Psoas muscle (tissue), 8 donors: ENCODE data around the gene PDZD8. TPM values are rescaled to one million over a fixed set of nuclear protein-coding genes. Genes with fewer than 3 reads are reported as not detected.

Source experiments
- ATAC-seq, 4 donors: fragments of 200-7000 bp; cut with Tn5 transposase; one replicate each; pipeline ENCODE4 v1.9.1; 2020; ENCODE audit warnings: moderate library complexity in 3 of 4, mild to moderate bottlenecking in 2 of 4
- DNase-seq, 2 donors: peaks; one replicate each; pipeline ENCODE4 v3.0.0-alpha.2; 2020
- H3K27ac ChIP-seq: fragments of 200-600 bp; one replicate; pipeline ENCODE4 v1.8.0; 2022
- H3K27me3 ChIP-seq, 3 donors: fragments of 200-600 bp in 1 of 3; one replicate each; pipeline versions ENCODE4 v1.6.1 to v1.8.0; 2013 to 2022; ENCODE audit warnings: low read length in 2 of 3, mild to moderate bottlenecking in 2 of 3, moderate library complexity in 1 of 3; ENCODE audit not compliant: insufficient read depth in 3 of 3
- H3K36me3 ChIP-seq, 2 donors: fragments of 200-600 bp in 1 of 2; one replicate each; pipeline versions ENCODE4 v1.6.1 to v1.8.0; 2013 to 2022; ENCODE audit warnings: low read depth in 1 of 2, mild to moderate bottlenecking in 1 of 2, moderate library complexity in 1 of 2; ENCODE audit not compliant: insufficient read depth in 1 of 2
- H3K4me1 ChIP-seq: fragments of 200-600 bp; one replicate; pipeline ENCODE4 v1.8.0; 2022
- H3K4me3 ChIP-seq: fragments of 200-600 bp; one replicate; pipeline ENCODE4 v1.8.0; 2022; ENCODE audit warnings: mild to moderate bottlenecking
- H3K9me3 ChIP-seq: fragments of 200-600 bp; one replicate; pipeline ENCODE4 v1.8.0; 2022
- WGBS, 3 donors: extraction: QIAGEN DNeasy Blood & Tissue Kit; methylation state at CpG; one replicate each; pipeline versions ENCODE4 v1.1.6 to v1.1.7; 2013; 5-methylcytosine and 5-hydroxymethylcytosine counted together
- intact Hi-C, 2 donors: fragments of 100-400 bp; cut with DNase I; formaldehyde crosslinking; loops; one replicate each; pipeline versions ENCODE4 v1.11.0 to v1.14.2; 2022
- polyA plus RNA-seq, 3 donors: library from polyadenylated mRNA; stranded (reverse); fragments of 200-250 nt; gene quantifications; one replicate each; pipeline ENCODE4 v1.2.3, GENCODE V29; 2013
- total RNA-seq, 4 donors: library from RNA; stranded (reverse); fragmentation: NEBNext Ultra II Directional in 2 of 4; extraction: Animal tissue kit (Norgen Biotek cat#: 25700) in 2 of 4; gene quantifications; one replicate each; pipeline versions ENCODE4 v1.2.1 to v1.2.4, GENCODE V29; 2021 to 2023
- TF ChIP-seq, protein P1 (sequence below): fragments of 200-600 bp; IDR thresholded peaks from one replicate; pipeline ENCODE4 v1.8.0; 2022; ENCODE audit warnings: antibody characterized with exemption
- donor health status: healthy with polysubstance abuse.
- donor health status: DM: no; HTN: no; CAD: no; lungs with moderate emphysema.
- donor health status: Bipolar disorder and iron deficiency.
- donor health status: healthy.
- donor health status: DM: yes; HTN: yes; CAD: no.
- donor health status: DM: no; HTN: no; CAD: no.
- donor health status: DM: no; HTN: no; CAD: no.
- donor health status: DM: yes; HTN: yes; CAD: no.

Gene PDZD8
- total and polyA plus RNA-seq, 7 donors: 3.3 to 20.3 (median 19.1) TPM

- Histone ChIP-seq H3K4me3 (no peak overlapping the region), H3K27me3 (peaks cover 0 to 5% (median 0%) of the 10 kb centered on the region in 3 donors), H3K9me3 (no peaks in the 10 kb centered on the region), H3K27ac (no peak overlapping the region), H3K4me1 (no peaks in the 10 kb centered on the region), H3K36me3 (no peaks in the 10 kb centered on the region)
- DNase-seq: no peak
- intact Hi-C loops: no loop called here
- ATAC-seq: no peak
- 69 to 77% (median 71%) methylated on average over 5 of the region's 5 CpGs for WGBS, 3 donors
- TF ChIP-seq, protein P1, sequence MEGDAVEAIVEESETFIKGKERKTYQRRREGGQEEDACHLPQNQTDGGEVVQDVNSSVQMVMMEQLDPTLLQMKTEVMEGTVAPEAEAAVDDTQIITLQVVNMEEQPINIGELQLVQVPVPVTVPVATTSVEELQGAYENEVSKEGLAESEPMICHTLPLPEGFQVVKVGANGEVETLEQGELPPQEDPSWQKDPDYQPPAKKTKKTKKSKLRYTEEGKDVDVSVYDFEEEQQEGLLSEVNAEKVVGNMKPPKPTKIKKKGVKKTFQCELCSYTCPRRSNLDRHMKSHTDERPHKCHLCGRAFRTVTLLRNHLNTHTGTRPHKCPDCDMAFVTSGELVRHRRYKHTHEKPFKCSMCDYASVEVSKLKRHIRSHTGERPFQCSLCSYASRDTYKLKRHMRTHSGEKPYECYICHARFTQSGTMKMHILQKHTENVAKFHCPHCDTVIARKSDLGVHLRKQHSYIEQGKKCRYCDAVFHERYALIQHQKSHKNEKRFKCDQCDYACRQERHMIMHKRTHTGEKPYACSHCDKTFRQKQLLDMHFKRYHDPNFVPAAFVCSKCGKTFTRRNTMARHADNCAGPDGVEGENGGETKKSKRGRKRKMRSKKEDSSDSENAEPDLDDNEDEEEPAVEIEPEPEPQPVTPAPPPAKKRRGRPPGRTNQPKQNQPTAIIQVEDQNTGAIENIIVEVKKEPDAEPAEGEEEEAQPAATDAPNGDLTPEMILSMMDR: no peak
Measured at GRCh38 chr10:117409549-117410305, 34.5 kb upstream of the PDZD8 start.

DNA sequence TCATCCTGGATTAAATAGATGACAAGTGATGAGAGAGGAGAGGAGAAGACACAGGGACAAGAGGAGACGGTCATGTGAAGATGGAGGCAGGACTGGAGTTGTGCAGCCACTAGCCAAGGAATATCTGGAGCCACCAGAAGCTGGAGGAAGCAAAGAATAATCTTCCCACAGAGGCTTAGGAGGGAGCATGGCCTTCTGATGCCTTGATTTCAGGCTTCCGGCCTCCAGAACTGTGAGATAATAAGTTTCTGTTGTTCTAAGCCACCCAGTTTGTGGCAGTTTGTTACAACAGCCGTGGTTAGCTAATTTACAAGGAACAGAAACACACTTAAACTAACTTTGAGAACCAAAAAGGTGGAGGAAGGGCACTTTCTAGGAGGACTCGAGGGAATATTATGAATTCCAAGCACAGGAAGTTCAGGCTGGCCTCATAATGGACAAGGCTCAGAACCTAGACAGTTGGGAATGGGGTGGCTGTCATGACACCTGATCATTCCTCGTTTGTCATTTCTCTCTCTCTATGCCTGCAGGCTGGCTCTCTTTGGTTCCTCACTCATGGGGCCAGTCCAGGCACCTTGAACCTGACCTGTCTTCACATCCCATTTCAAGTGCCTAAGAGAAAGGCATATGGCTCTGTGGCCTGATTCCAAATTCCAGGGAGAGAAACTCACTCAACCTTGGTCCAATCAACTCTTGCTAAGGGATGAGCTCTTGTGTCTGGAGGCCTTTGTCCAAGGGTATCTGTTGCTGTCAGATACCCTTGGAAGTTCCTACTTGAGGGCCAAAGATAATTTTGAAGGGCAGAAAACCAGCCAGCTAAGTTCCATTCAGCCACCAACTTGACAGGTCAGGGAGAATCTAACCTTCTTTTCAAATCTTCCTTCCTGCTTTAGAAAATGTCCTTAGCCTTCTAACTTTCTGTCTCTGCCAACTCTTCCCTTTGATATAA lies 33.5 kb upstream of the PDZD8 start:
- Histone ChIP-seq H3K27me3 (peaks cover 0 to 3% (median 0%) of the 10 kb centered on the region in 3 donors), H3K27ac (no peak overlapping the region), H3K36me3 (no peaks in the 10 kb centered on the region), H3K4me1 (no peaks in the 10 kb centered on the region), H3K9me3 (no peaks in the 10 kb centered on the region), H3K4me3 (no peak overlapping the region)
- DNase-seq (no peak), ATAC-seq (no peak)
- intact Hi-C loops: no loop called here
- WGBS, 3 donors: 68 to 81% (median 70%) methylated on average over 5 of the region's 5 CpGs
- TF ChIP-seq, protein P1: no peak

DNA sequence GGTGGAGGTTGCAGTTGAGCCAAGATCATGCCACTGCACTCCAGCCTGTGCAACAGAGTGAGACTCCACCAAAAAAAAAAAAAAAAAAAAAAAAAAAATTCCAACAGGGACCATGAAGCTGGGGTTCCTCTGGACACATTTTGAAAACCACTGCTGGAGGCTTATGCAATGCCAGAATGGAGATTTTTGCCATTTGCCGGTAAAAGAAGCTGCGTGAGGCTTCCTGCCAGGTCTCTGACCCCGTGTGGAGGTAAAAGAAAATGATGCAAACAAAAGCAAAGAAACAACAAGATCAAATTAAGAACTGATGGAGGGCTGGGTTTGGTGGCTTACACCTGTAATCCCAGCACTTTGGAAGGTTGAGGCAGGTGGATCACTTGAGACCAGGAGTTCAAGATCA lies 30.5 kb upstream of the PDZD8 start:
- TF ChIP-seq, protein P1: no peak
- no peak for DNase-seq
- H3K4me1 ChIP-seq: no peaks in the 10 kb centered on the region
- 47 to 71% (median 56%) methylated on average over 3 of the region's 3 CpGs for WGBS, 3 donors
- intact Hi-C loops: no loop called here
- no peaks in the 10 kb centered on the region for H3K36me3 ChIP-seq
- no peak overlapping the region for H3K4me3 ChIP-seq
- peaks cover 0 to 3% (median 0%) of the 10 kb centered on the region in 3 donors for H3K27me3 ChIP-seq
- no peaks in the 10 kb centered on the region for H3K9me3 ChIP-seq
- ATAC-seq: no peak
- no peak overlapping the region for H3K27ac ChIP-seq

GRCh38 chr10:117400329-117400728 lies 25.1 kb upstream of the PDZD8 start:
- Histone ChIP-seq H3K27me3 (peaks cover 0 to 3% (median 0%) of the 10 kb centered on the region in 3 donors), H3K27ac (no peak overlapping the region), H3K4me3 (no peak overlapping the region), H3K4me1 (no peaks in the 10 kb centered on the region), H3K36me3 (no peaks in the 10 kb centered on the region), H3K9me3 (no peaks in the 10 kb centered on the region)
- TF ChIP-seq, protein P1: no peak
- DNase-seq (no peak), ATAC-seq (no peak)
- 87 to 88% (median 87%) methylated on average over 3 of the region's 3 CpGs for WGBS, 3 donors
- intact Hi-C loops: no loop called here
